Measurements from ENCODE around the gene TCF4. TPM values are rescaled to one million over a fixed set of nuclear protein-coding genes. Genes with fewer than 3 reads are reported as not detected.

Gene TCF4
- total and polyA plus RNA-seq, 2 experiments from 2014 or later: 77.7 to 89.2 TPM

GRCh38 chr18:55475467-55475866 is 112.5 kb downstream of the TCF4 start (continued):
- no peak for TF ChIP-seq EZH2 (IDR thresholded peaks at IDR 0.05; ENCODE audit: low read depth, unreplicated experiment)
- TF ChIP-seq NANOG (IDR thresholded peaks at IDR 0.05; ENCODE audit: borderline replicate concordance): no peak

- Histone ChIP-seq H3F3A (replicated peaks; ENCODE audit: low read depth) (no peaks in the 10 kb centered on the region), H3K27me3 (ENCODE audit: insufficient read depth) (no peaks in the 10 kb centered on the region), H2AFZ (no peak overlapping the region), H3K4me3 (no peak overlapping the region), H3K4me2 (no peak overlapping the region; the same call in 1 of the 2 replicates), H3K27ac (ENCODE audit: low read depth) (no peak overlapping the region; the same call in 1 of the 2 replicates), H4K20me1 (replicated peaks; ENCODE audit: insufficient read depth) (no peaks in the 10 kb centered on the region), H3K9me2 (ENCODE audit: insufficient read depth) (no peaks in the 10 kb centered on the region), H3K79me2 (replicated peaks; ENCODE audit: insufficient read depth) (peaks cover 70% of the 10 kb centered on the region), H3K4me1 (ENCODE audit: insufficient read depth) (peaks cover 15% of the 10 kb centered on the region), H3K36me3 (ENCODE audit: insufficient read depth) (no peaks in the 10 kb centered on the region)
- Mint-ChIP-seq H3K36me3 (ENCODE audit: low read depth) (no peaks in the 10 kb centered on the region), H3K4me1 (peaks cover 67% of the 10 kb centered on the region), H3K27me3 (ENCODE audit: insufficient read depth, low read depth, poor library complexity) (no peaks in the 10 kb centered on the region), H3K27ac (peak overlapping the region; percentile 36), H3K9me3 (no peaks in the 10 kb centered on the region), H3K4me3 (no peak overlapping the region)
- ATAC-seq (no peak), DNase-seq (ENCODE audit: low spot score) (no peak)
- TF ChIP-seq POLR2AphosphoS5 (IDR thresholded peaks at IDR 0.05; ENCODE audit: low read depth): no peak
- TF ChIP-seq ZNF114 (CRISPR knock-in tag; IDR thresholded peaks at IDR 0.05): no peak
- no peak for TF ChIP-seq ZNF331 (CRISPR knock-in tag; IDR thresholded peaks at IDR 0.05; ENCODE audit: low read depth)
- no peak for TF ChIP-seq CREB1 (CRISPR knock-in tag; IDR thresholded peaks at IDR 0.05; ENCODE audit: low read depth)
- no peak for TF ChIP-seq REST (IDR thresholded peaks at IDR 0.05; ENCODE audit: unreplicated experiment)
- no peak for TF ChIP-seq EZH2 (IDR thresholded peaks at IDR 0.05; ENCODE audit: low read depth, unreplicated experiment)
- no peak for TF ChIP-seq CTCF (conservative IDR thresholded peaks at IDR 0.05; ENCODE audit: low read depth in 2 of 2)
- no peak for TF ChIP-seq ETS1 (IDR thresholded peaks at IDR 0.05)
- no peak for TF ChIP-seq STAT1 (IDR thresholded peaks at IDR 0.05; ENCODE audit: unreplicated experiment)
- no peak for TF ChIP-seq JUNB (IDR thresholded peaks at IDR 0.05; ENCODE audit: unreplicated experiment)
- TF ChIP-seq EZH2phosphoT487 (IDR thresholded peaks at IDR 0.05; ENCODE audit: unreplicated experiment): no peak
- TF ChIP-seq NANOG (IDR thresholded peaks at IDR 0.05; ENCODE audit: borderline replicate concordance): no peak
- TF ChIP-seq ZNF462 (CRISPR knock-in tag; IDR thresholded peaks at IDR 0.05): no peak
Measured at GRCh38 chr18:55473560-55473959, 114.4 kb downstream of the TCF4 start.

All from GM23338 (cell line).